Nephron progenitor cell (in vitro differentiated cells): ENCODE measurements around the gene FAM114A1.

Experiments
- DNase-seq: peaks from one replicate; pipeline ENCODE4 v3.0.0; 2021
- H3K27ac Mint-ChIP-seq: 2 replicates; pipeline ENCODE4 v1.8.0; 2021; ENCODE audit warnings: mild to moderate bottlenecking, moderate library complexity, mixed read lengths
- H3K27me3 Mint-ChIP-seq: 2 replicates; pipeline ENCODE4 v1.8.0; 2021; ENCODE audit warnings: mild to moderate bottlenecking, low read depth, mixed read lengths; ENCODE audit not compliant: poor library complexity
- H3K36me3 Mint-ChIP-seq: 2 replicates; pipeline ENCODE4 v1.8.0; 2021; ENCODE audit warnings: low read depth, mixed read lengths
- H3K4me1 Mint-ChIP-seq: 2 replicates; pipeline ENCODE4 v1.8.0; 2021; ENCODE audit warnings: mixed read lengths
- H3K4me3 Mint-ChIP-seq: 2 replicates; pipeline ENCODE4 v1.8.0; 2021; ENCODE audit warnings: mild to moderate bottlenecking, moderate library complexity, mixed read lengths
- H3K9me3 Mint-ChIP-seq: 2 replicates; pipeline ENCODE4 v1.8.0; 2021; ENCODE audit warnings: mild to moderate bottlenecking, moderate library complexity, mixed read lengths
- CTCF ChIP-seq: fragments of 200-600 bp; sonication (generic); IDR thresholded peaks from 2 replicates; pipeline ENCODE4 v1.5.0; 2021; ENCODE audit warnings: antibody characterized with exemption

The FAM114A1 gene

GRCh38 chr4:38859501-38859900 lies 8.1 kb upstream of the FAM114A1 start:
- Mint-ChIP-seq H3K27ac (no peak overlapping the region), H3K4me1 (peaks cover 9% of the 10 kb centered on the region)
- no peak for DNase-seq

GRCh38 chr4:38860788-38861424 lies 6.7 kb upstream of the FAM114A1 start:
- no peaks in the 10 kb centered on the region for H3K36me3 Mint-ChIP-seq
- no peak overlapping the region for H3K4me3 Mint-ChIP-seq
- TF ChIP-seq CTCF, result peak; percentile 72
- H3K27me3 Mint-ChIP-seq, result peaks cover 7% of the 10 kb centered on the region
- H3K27ac Mint-ChIP-seq, result no peak overlapping the region
- DNase-seq, result peak; percentile 49
- peaks cover 9% of the 10 kb centered on the region for H3K4me1 Mint-ChIP-seq
- H3K9me3 Mint-ChIP-seq, result no peaks in the 10 kb centered on the region

More at GRCh38 chr4:38859501-38859900, 8.1 kb upstream of the FAM114A1 start:
- no peak for TF ChIP-seq CTCF
- H3K9me3 Mint-ChIP-seq, result no peaks in the 10 kb centered on the region
- peaks cover 7% of the 10 kb centered on the region for H3K27me3 Mint-ChIP-seq
- H3K4me3 Mint-ChIP-seq, result no peak overlapping the region
- no peaks in the 10 kb centered on the region for H3K36me3 Mint-ChIP-seq

- H3K27me3 Mint-ChIP-seq, result peaks cover 8% of the 10 kb centered on the region
- no peak for TF ChIP-seq CTCF
- no peak overlapping the region for H3K27ac Mint-ChIP-seq
- H3K4me3 Mint-ChIP-seq, result no peak overlapping the region
- H3K9me3 Mint-ChIP-seq, result no peaks in the 10 kb centered on the region
- no peaks in the 10 kb centered on the region for H3K36me3 Mint-ChIP-seq
- no peak for DNase-seq
- peaks cover 10% of the 10 kb centered on the region for H3K4me1 Mint-ChIP-seq
Observed at GRCh38 chr4:38861791-38862190, 5.8 kb upstream of the FAM114A1 start.

GRCh38 chr4:38865445-38865844 lies 2.2 kb upstream of the FAM114A1 start:
- TF ChIP-seq CTCF, result no peak
- H3K36me3 Mint-ChIP-seq, result no peaks in the 10 kb centered on the region
- DNase-seq, result no peak

GRCh38 chr4:38866973-38867477 lies 581 bp upstream of the FAM114A1 start:
- Mint-ChIP-seq H3K27ac (no peak overlapping the region), H3K27me3 (peaks cover 10% of the 10 kb centered on the region), H3K4me3 (peak overlapping the region; percentile 85), H3K36me3 (no peaks in the 10 kb centered on the region), H3K4me1 (peaks cover 31% of the 10 kb centered on the region), H3K9me3 (no peaks in the 10 kb centered on the region)
- DNase-seq, result no peak
- TF ChIP-seq CTCF, result no peak

More at GRCh38 chr4:38865445-38865844, 2.2 kb upstream of the FAM114A1 start:
- Mint-ChIP-seq H3K4me3 (peak overlapping the region; percentile 7), H3K9me3 (no peaks in the 10 kb centered on the region), H3K27me3 (peaks cover 10% of the 10 kb centered on the region), H3K27ac (no peak overlapping the region), H3K4me1 (peaks cover 27% of the 10 kb centered on the region)
